Fibroblast of mammary gland (primary cell): Measurements from ENCODE around the gene FRRS1.

Experiments used
- DNase-seq: peaks from one replicate; pipeline ENCODE4 v3.0.0-alpha.2; 2010; ENCODE audit warnings: low read depth
- H3K4me3 ChIP-seq: 2 replicates; pipeline ENCODE4 v1.5.1; 2011; ENCODE audit warnings: low read depth, mild to moderate bottlenecking, low read length, moderate library complexity; ENCODE audit not compliant: control insufficient read depth
- TF ChIP-seq, protein P1 (sequence below): conservative IDR thresholded peaks from 2 replicates; pipeline ENCODE4 v1.5.1; 2011; ENCODE audit warnings: low read depth, low read length, inconsistent platforms; ENCODE audit not compliant: control insufficient read depth, insufficient read depth

FRRS1 gene

DNA sequence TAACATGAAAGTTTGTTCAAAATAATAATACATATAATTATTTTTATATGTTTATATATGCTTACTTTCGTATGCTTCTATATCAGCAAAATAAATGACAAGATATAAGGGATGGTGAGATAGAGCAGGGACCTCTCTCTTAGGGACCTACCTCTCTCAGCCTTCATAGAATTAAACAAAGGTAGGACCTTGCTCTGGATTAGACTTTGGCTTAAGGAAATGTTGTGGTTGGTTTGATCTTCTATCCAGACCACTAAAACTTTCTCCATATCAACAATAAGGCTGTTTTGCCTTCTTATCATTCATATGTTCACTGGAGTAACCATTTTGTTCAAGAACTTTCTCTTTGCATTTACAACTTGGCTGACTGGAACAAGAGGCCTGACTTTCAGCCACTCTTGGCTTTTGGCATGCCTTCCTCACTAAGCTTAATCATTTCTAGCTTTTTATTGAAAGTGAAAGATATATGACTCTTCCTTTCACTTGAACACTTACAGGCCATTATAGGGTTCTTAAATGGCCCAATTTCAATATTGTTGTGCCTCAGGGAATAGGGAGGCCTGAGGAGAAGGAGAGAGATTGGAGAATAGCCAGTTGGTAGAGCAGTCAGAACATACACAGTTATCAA lies 14.4 kb downstream of the FRRS1 start:
- TF ChIP-seq, protein P1, sequence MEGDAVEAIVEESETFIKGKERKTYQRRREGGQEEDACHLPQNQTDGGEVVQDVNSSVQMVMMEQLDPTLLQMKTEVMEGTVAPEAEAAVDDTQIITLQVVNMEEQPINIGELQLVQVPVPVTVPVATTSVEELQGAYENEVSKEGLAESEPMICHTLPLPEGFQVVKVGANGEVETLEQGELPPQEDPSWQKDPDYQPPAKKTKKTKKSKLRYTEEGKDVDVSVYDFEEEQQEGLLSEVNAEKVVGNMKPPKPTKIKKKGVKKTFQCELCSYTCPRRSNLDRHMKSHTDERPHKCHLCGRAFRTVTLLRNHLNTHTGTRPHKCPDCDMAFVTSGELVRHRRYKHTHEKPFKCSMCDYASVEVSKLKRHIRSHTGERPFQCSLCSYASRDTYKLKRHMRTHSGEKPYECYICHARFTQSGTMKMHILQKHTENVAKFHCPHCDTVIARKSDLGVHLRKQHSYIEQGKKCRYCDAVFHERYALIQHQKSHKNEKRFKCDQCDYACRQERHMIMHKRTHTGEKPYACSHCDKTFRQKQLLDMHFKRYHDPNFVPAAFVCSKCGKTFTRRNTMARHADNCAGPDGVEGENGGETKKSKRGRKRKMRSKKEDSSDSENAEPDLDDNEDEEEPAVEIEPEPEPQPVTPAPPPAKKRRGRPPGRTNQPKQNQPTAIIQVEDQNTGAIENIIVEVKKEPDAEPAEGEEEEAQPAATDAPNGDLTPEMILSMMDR = no peak
- H3K4me3 ChIP-seq = no peak overlapping the region
- DNase-seq = no peak

DNA sequence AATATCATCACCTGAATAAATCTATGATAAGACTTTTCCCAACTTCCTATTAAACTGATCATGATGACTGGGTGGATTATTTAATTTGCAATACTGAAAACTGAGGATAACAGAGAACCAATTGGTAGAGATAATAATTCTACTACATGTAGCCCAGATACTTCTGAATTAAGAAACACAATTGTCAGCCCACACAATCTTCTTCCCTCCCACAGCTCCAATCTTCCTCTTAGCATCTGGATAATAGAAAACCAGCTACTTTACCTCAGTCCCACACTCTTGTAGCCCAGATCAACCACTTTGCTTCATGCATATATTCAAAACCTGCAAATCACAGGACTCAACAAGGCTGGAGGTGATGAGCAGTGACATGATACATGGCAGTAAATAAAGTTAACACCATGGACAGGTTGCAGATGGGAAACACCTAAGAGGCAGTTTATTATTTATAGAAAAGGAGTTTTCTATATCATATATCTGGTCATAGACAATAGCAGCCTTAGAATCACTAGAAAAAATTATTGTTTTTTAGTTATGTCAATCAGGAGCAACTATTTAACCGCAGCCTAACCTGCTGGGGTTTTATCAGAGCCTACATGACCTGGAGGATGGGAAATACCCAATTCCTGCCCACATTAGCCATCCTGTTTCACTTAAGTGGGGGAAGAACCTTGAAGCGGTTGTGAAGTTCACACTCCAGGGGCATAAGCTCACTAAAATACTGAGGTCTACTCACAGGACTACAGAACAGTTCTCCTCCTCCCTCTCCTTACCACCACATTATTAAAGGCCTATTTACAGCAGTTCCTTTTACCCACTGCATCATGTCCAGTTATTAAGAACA lies 16.7 kb downstream of the FRRS1 start:
- H3K4me3 ChIP-seq = no peak overlapping the region
- DNase-seq = no peak
- TF ChIP-seq, protein P1 = no peak

DNA sequence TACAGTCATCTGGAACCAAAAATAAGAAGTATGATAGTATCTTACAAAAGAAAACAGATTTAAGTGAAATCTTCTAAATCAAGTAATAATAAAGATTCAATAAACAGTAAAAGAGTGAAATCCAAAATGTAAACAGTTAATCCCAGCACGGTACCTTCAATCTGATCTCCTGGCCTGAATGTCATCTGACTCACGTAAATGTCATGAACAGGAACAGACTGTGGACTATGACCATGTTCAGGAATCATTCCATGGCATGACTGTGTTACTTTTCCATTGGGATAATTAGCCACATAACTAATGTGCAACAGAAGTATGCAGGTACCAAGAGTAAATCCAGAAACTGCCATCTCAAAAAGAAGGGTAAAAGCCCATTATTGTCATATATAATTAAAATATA lies 18.0 kb downstream of the FRRS1 start:
- peak; percentile 34 for DNase-seq
- no peak overlapping the region for H3K4me3 ChIP-seq
- TF ChIP-seq, protein P1 = no peak

DNA sequence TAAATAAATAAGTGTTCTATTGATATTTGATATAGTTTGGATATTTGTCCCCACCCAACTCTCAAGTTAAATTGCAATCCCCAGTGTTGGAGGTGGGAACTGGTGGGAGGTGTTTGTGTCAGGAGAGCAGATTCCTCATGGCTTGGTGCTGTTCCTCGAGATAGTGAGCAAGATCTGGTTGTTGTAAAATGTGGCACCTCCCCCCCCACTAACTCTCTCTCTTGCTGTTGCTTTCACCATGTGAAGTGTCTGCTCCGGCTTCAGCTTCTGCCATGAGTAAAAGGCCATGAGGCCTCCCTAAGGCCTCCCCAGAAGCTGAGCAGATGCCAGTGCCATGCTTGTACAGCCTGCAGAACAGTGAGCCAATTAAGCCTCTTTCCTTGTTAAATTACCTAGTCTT lies 20.8 kb downstream of the FRRS1 start:
- H3K4me3 ChIP-seq = no peak overlapping the region
- no peak for DNase-seq
- TF ChIP-seq, protein P1 = no peak

DNA sequence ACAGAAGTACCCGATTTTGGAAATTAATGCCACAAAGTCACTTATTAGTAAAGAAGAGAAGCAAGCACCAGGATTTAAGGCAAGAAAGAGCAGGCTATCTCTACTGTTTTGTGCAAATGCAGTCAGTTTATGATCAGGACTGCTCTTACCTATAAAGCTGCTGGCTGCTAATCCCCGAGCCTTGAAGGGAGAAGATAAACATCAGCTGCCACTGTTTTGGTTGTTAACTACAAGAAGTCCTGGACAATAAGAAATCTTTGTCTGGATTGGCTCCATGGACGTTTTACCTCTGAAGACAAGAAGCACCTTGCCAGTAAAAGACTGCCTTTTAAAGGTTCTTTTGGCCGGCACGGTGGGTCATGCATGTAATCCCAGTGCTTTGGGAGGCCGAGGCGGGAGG lies 21.4 kb downstream of the FRRS1 start:
- no peak overlapping the region for H3K4me3 ChIP-seq
- TF ChIP-seq, protein P1 = no peak
- DNase-seq = no peak

DNA sequence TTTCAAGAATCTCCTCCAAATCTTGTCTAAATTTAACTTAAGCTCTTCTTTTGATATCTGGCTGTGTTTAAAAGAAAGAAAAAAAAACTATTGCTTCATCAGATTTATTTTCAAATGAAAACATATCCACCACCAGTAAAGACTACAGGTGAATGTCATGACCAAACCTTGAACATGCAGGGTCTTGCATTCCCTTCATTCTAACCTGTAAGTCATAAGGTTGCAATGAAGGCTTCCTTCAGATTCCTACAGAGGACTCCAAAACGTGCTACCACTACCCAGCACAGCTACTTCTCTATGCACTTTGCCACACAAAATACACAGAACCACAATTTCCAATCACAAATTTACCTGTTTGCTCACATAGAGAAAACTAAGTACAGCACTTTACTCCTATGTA lies 26.3 kb downstream of the FRRS1 start:
- TF ChIP-seq, protein P1 = no peak
- DNase-seq = no peak

More for the DNA sequence above, 26.3 kb downstream of the FRRS1 start:
- H3K4me3 ChIP-seq = no peak overlapping the region
